HG02678 (cell line): Measurements from ENCODE around the gene RAP1B.

ENCODE experiments used
- ATAC-seq: cut with Tn5 transposase; IDR thresholded peaks from one replicate; pipeline ENCODE4 v1.9.1; 2021; ENCODE audit warnings: mild to moderate bottlenecking, moderate library complexity; ENCODE audit not compliant: unreplicated experiment

RAP1B gene

GRCh38 chr12:68686595-68687521 is 76.2 kb downstream of the RAP1B start, which contains the start of gene NUP107:
Gene NUP107, plus strand, starts transcription at chr12:68686978. Its CDS starts 88 bp downstream, at chr12:68687066.
- ATAC-seq = peak; percentile 98

- no peak for ATAC-seq
Observed at GRCh38 chr12:68695454-68695853, 84.8 kb downstream of the RAP1B start.

- ATAC-seq = no peak
Observed at GRCh38 chr12:68699486-68699885, 88.8 kb downstream of the RAP1B start.
